CD4-positive, alpha-beta memory T cell (primary cell): ENCODE results near the gene AIP. TPM values are rescaled to one million over a fixed set of nuclear protein-coding genes. Genes with fewer than 3 reads are reported as not detected.
A peak's percentile ranks its signal among the peaks of the same experiment; 100 is the strongest.

Experiments
- CTCF ChIA-PET: fragments of 350-600 bp; sonication (Branson Sonifier 250); formaldehyde crosslinking; loops from one replicate; lab custom pipeline; 2021; ENCODE audit warnings: inconsistent platforms; ENCODE audit not compliant: partially characterized antibody; lab: Charles Lee
- POLR2A ChIA-PET: fragments of 350-600 bp; sonication (Branson Sonifier 250); formaldehyde crosslinking; loops from one replicate; lab custom pipeline; 2021; ENCODE audit not compliant: partially characterized antibody; lab: Charles Lee
- DNase-seq, 5 donors: peaks; one replicate each; pipeline versions ENCODE4 v3.0.0 to v3.0.0-alpha.2; 2020 to 2022; ENCODE audit warnings: mixed read lengths in 1 of 5
- H3K27ac ChIP-seq: one replicate; pipeline ENCODE4 v1.7.0; 2013; ENCODE audit warnings: low read depth, low read length
- H3K27me3 ChIP-seq: 2 replicates; pipeline ENCODE4 v1.7.0; 2013; ENCODE audit warnings: mild to moderate bottlenecking, low read length, moderate library complexity; ENCODE audit not compliant: insufficient read depth
- H3K36me3 ChIP-seq: 2 replicates; pipeline ENCODE4 v1.7.0; 2013; ENCODE audit warnings: mild to moderate bottlenecking, low read length, moderate library complexity; ENCODE audit not compliant: insufficient read depth
- H3K4me1 ChIP-seq: 2 replicates; pipeline ENCODE4 v1.7.0; 2013; ENCODE audit warnings: mild to moderate bottlenecking, low read length, moderate library complexity; ENCODE audit not compliant: insufficient read depth
- H3K4me3 ChIP-seq, 2 donors: one replicate each; pipeline ENCODE4 v1.7.0; 2013; ENCODE audit warnings: low read length in 2 of 2, mild to moderate bottlenecking in 1 of 2
- H3K9me3 ChIP-seq, 2 donors: one replicate each; pipeline ENCODE4 v1.7.0; 2013; ENCODE audit warnings: low read length in 2 of 2, control low read depth in 1 of 2; ENCODE audit not compliant: control insufficient read depth in 1 of 2
- H3K27ac Mint-ChIP-seq, 7 donors: one replicate each; pipeline ENCODE4 v1.8.0; 2020 to 2021; ENCODE audit warnings: mixed read lengths in 7 of 7, mild to moderate bottlenecking in 6 of 7, inconsistent platforms in 3 of 7, moderate library complexity in 3 of 7
- H3K27me3 Mint-ChIP-seq, 2 donors: one replicate each; pipeline ENCODE4 v1.8.0; 2020 to 2021; ENCODE audit warnings: mixed read lengths in 2 of 2
- H3K36me3 Mint-ChIP-seq, 2 donors: one replicate each; pipeline ENCODE4 v1.8.0; 2020 to 2021; ENCODE audit warnings: mixed read lengths in 2 of 2, inconsistent platforms in 1 of 2, mild to moderate bottlenecking in 1 of 2
- H3K4me1 Mint-ChIP-seq, 4 donors: one replicate each; pipeline ENCODE4 v1.8.0; 2020 to 2021; ENCODE audit warnings: mixed read lengths in 4 of 4, mild to moderate bottlenecking in 1 of 4
- H3K4me3 Mint-ChIP-seq, 8 donors: one replicate each; pipeline ENCODE4 v1.8.0; 2020 to 2021; ENCODE audit warnings: mixed read lengths in 8 of 8, mild to moderate bottlenecking in 7 of 8, moderate library complexity in 6 of 8, inconsistent platforms in 3 of 8
- H3K9me3 Mint-ChIP-seq, 8 donors: one replicate each; pipeline ENCODE4 v1.8.0; 2020 to 2021; ENCODE audit warnings: mixed read lengths in 8 of 8, mild to moderate bottlenecking in 5 of 8, inconsistent platforms in 3 of 8, moderate library complexity in 1 of 8
- intact Hi-C: fragments of 100-400 bp; cut with micrococcal nuclease; formaldehyde crosslinking; loops from one replicate; pipeline ENCODE4 v1.15.1; 2023
- polyA plus RNA-seq, 2 donors: library from polyadenylated mRNA; unstranded; fragments of 300-500 nt; fragmentation: Illumina TruSeq; gene quantifications; one replicate each; pipeline ENCODE4 v1.2.3, GENCODE V29; 2021
- total RNA-seq, 2 experiments: library from RNA; stranded (reverse); gene quantifications; one replicate each; pipeline ENCODE4 v1.2.3, GENCODE V29; 2021

Gene AIP
- total and polyA plus RNA-seq, 4 experiments from 2014 or later, result 131 to 185 (median 142) TPM

DNA sequence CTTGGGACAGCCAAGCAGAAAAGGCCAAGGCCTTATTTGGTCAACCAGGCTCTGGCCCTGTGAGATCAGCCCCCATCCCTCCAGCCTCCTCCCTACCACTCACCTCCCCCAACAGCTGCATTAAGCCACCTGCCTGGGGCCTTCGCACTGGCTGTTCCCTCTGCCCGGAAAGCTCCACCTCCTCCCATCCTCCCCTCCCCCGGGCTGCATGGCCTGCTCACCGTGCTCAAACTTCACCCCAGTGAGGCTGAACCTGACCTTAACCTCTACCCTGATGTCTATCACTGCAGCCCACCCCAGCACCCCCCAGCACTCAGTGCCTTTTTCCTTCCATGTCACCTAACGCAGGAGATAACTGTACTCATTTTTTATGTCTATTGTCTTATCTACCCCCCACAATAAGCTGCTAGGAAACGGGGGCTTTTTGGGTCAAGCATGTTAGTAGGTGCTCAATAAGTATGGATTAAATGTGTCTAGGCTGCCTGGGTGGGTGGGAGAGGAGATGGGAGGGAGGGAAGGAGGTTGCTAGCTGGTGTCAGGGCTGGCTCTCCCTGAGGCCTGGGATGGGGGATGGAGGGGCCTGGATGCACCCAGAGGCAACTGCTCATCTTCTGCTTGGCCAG is 46.3 kb upstream of the AIP start:
- ChIA-PET CTCF (interaction anchor here (1.0 to 5.0 kb wide), 9 partner anchors 8 to 45 kb away, joined by 3 to 65 read pairs (median 6); partner anchors contain the start of genes PPP1CA, RAD9A, RPS6KB2 and TBC1D10C), POLR2A (interaction anchor here (0.9 to 31.8 kb wide), 23 partner anchors 8 to 1821 kb away, joined by 3 to 2262 read pairs (median 7); partner anchors contain the start of genes AIP, CABP4, CARNS1 and CDK2AP2)
- intact Hi-C loops, result loop anchor here (1.0 to 2.0 kb wide), 6 partner anchors 8 to 48 kb away; partner anchors contain the start of genes RPS6KB2 and TMEM134
- Mint-ChIP-seq H3K27ac (peak overlapping the region; percentile 89 to 98 (median 96)), H3K36me3 (peaks cover 17 to 44% of the 10 kb centered on the region in 2 donors), H3K27me3 (no peaks in the 10 kb centered on the region), H3K4me1 (peaks cover 46 to 79% (median 58%) of the 10 kb centered on the region in 4 donors), H3K9me3 (peaks cover 0 to 7% (median 0%) of the 10 kb centered on the region in 8 donors), H3K4me3 (peak overlapping the region; percentile 96 to 99 (median 97))
- DNase-seq, result peak in 3 of 5 donors; percentile 53 to 77 (median 56)
- peaks cover 79% of the 10 kb centered on the region for H3K4me1 ChIP-seq
- no peaks in the 10 kb centered on the region for H3K9me3 ChIP-seq
- peak overlapping the region; percentile 80 to 81 for H3K4me3 ChIP-seq
- H3K27ac ChIP-seq, result peak overlapping the region; percentile 78
- no peaks in the 10 kb centered on the region for H3K27me3 ChIP-seq
- H3K36me3 ChIP-seq, result peaks cover 35% of the 10 kb centered on the region

DNA sequence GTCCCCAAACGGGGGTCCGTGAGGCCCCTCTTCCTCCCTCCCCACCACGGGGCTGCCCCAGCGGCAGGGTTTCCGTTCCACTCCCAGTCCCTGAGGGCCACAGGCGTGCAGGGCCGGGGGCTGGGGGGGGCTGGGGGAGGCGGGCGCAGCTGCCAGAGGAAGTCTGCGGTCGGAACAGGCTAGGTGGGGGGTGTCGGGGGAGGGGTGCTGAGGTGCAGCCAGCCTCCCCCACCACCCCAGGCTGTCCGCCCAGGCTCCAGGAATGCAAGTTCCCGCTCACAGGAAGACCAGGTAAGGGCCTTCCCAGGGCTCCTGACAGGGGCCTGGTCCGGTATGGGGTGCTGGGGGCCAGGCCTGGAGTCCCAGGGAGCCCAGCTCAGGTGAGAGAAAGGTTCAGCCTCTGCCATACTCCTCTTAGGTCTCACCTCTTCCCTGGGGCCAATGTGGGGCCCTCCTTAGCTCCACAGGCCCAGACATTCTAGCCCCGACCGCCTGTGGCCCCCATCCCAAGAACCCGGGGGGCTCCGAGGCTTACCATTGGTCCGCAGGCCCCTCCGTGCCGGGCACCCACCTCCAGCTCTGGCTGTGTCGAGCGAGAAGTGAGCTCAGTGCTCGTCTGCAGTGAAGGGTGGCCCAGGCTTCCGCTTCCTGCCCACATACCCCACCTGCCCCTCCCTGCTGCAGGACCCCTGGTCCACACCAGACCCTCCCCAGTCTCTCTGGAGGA is 45.6 kb upstream of the AIP start, which contains the start of gene PTPRCAP:
Gene PTPRCAP (minus strand): TSS at position 601 of the 727 bp plus-strand sequence. CDS start 63 bp downstream, at position 538.
- intact Hi-C loops, result loop anchor here (1.0 to 2.0 kb wide), 6 partner anchors 9 to 47 kb away; partner anchors contain the start of genes RPS6KB2 and TMEM134
- peak within 1 kb of the TSS; percentile 78 for H3K27ac ChIP-seq
- Mint-ChIP-seq H3K9me3 (peaks cover 0 to 5% (median 0%) of the 10 kb centered on the region in 8 donors), H3K36me3 (peaks cover 10 to 40% of the 10 kb centered on the region in 2 donors), H3K27ac (peak within 1 kb of the TSS; percentile 89 to 98 (median 96)), H3K4me3 (peak within 1 kb of the TSS; percentile 96 to 99 (median 97)), H3K27me3 (no peaks in the 10 kb centered on the region), H3K4me1 (peaks cover 43 to 79% (median 58%) of the 10 kb centered on the region in 4 donors)
- peaks cover 78% of the 10 kb centered on the region for H3K4me1 ChIP-seq
- peak; percentile 80 to 90 (median 83) for DNase-seq
- H3K4me3 ChIP-seq, result peak within 1 kb of the TSS; percentile 81 to 100
- CTCF ChIA-PET, result interaction anchor here (0.9 to 5.0 kb wide), 12 partner anchors 9 to 46 kb away, joined by 3 to 65 read pairs (median 6); partner anchors contain the start of genes AIP, PPP1CA, RAD9A and RPS6KB2
- H3K27me3 ChIP-seq, result no peaks in the 10 kb centered on the region
- POLR2A ChIA-PET, result interaction anchor here (0.8 to 31.8 kb wide), 31 partner anchors 9 to 1822 kb away, joined by 3 to 2262 read pairs (median 6); partner anchors contain the start of genes AIP, CABP4, CARNS1 and CDK2AP2
- H3K36me3 ChIP-seq, result peaks cover 30% of the 10 kb centered on the region
- no peaks in the 10 kb centered on the region for H3K9me3 ChIP-seq

DNA sequence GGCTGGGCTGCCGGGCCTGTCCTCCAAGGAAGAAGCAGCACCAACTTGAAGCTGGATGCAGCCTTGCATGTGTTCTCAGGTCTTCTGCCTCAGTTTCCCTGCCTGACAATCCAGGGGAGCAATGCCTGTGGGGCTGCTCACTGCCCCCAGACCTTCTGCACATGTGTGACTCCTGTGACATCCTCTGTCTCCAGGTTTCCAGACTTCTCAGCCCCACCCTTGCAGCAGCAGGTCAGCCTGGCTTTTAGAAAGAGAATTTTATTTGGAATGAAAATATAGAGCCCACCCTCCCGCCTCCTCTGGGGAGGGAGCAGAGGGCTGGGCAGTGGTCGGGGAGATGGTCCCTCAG is 45.0 kb upstream of the AIP start:
- peak overlapping the region; percentile 81 to 100 for H3K4me3 ChIP-seq
- H3K36me3 Mint-ChIP-seq, result peaks cover 9 to 36% of the 10 kb centered on the region in 2 donors
- peak overlapping the region; percentile 78 for H3K27ac ChIP-seq
- peaks cover 44 to 83% (median 57%) of the 10 kb centered on the region in 4 donors for H3K4me1 Mint-ChIP-seq
- intact Hi-C loops, result loop anchor here (1.0 to 2.0 kb wide), 7 partner anchors 9 to 69 kb away; partner anchors contain the start of genes RPS6KB2 and TMEM134
- H3K9me3 Mint-ChIP-seq, result peaks cover 0 to 4% (median 0%) of the 10 kb centered on the region in 8 donors
- DNase-seq, result no peak
- ChIA-PET CTCF (interaction anchor here (0.9 to 5.0 kb wide), 13 partner anchors 9 to 56 kb away, joined by 3 to 65 read pairs (median 6); partner anchors contain the start of genes AIP, PPP1CA, RAD9A and RPS6KB2), POLR2A (interaction anchor here (0.8 to 31.8 kb wide), 25 partner anchors 9 to 1125 kb away, joined by 3 to 2262 read pairs (median 7); partner anchors contain the start of genes AIP, BBS1, CABP4 and CARNS1)
- H3K4me1 ChIP-seq, result peaks cover 78% of the 10 kb centered on the region
- no peaks in the 10 kb centered on the region for H3K27me3 Mint-ChIP-seq
- H3K4me3 Mint-ChIP-seq, result peak overlapping the region; percentile 96 to 99 (median 97)
- no peaks in the 10 kb centered on the region for H3K27me3 ChIP-seq
- H3K27ac Mint-ChIP-seq, result peak overlapping the region; percentile 88 to 98 (median 95)
- peaks cover 26% of the 10 kb centered on the region for H3K36me3 ChIP-seq
- no peaks in the 10 kb centered on the region for H3K9me3 ChIP-seq

DNA sequence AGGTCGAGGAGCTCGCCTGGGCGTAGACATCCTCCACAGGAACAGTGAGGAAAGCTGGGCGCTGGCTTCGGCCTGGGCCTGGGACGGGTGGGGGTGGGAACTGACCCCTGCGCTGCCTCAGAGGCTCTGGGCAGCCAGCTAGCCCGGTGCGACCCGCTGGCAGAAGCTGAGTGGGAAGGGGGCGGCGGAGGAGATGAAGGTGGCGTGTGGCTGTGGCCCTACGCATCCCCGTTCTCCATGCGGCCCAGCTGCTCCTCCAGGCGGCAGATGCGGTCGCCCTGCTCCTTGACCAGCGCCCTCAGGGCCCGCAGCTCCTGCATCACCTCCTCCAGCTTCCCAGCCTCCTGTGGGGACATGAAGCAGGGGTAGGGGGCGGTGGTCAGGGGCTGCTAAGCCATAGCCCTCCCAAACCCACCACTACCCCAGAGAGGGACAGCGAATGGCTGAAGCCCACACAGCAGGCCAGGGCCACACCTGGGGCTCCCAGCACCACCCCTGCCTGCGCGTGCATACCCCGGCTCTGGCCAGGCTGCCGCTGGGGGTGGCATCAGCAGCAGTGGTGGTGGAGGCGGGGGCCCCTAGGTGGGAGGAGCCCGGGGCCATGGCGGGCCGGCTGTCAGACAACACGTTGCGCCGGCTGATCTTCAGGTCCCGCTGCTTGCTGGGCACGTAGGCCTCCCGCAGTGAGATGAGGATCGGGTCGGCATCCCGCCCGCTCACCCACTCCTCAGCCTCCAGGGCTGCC is 44.5 kb upstream of the AIP start:
- H3K27ac ChIP-seq, result peak overlapping the region; percentile 78

DNA sequence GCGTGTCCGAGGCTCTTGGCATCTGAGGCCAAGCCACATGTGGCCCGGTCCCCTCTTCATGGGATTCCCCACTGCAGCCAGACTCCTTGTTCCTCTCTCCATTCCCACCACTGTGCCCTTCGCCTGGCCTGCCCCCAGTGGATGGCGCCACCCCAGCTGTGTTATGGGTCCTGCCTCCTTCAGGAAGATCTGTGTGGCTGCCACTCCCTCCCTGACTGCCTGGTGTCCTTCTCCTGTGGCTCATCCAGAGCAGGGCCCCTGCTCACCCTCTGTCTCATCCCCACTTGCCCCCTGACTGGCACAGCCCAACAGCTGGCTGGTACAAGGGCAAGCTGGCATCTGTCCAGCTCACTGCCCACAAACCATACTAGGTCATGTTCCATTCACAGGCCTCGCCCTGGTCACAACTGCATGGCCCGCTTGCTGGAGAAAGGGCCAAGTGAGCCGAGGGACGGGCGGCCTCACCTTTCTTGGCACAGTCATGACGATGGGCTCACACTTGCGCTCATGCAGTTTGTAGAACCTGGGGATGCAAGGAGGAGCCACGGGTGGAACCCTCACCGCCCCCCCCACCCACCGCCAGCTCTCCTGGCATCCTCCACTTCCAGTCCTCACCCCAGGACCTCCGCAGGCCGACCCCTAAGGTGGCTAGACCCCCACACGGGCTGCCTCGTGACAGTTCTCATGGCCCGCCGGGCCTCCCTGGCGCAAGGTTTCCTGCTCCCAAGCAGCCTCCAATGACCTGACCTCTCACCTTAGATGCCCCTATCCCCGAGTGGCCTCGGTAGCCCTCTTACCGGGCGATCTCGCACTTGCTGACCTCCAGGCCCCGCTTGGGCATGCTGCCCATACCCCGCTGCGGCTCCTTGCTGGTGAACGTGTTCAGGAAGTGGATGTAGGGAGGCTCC is 43.3 kb upstream of the AIP start:
- H3K4me3 Mint-ChIP-seq, result peak overlapping the region; percentile 96 to 99 (median 97)

More for the DNA sequence above, 44.5 kb upstream of the AIP start:
- DNase-seq, result peak; percentile 74 to 85 (median 75)
- peak overlapping the region; percentile 96 to 99 (median 97) for H3K4me3 Mint-ChIP-seq
- H3K27me3 ChIP-seq, result no peaks in the 10 kb centered on the region
- peaks cover 9 to 36% of the 10 kb centered on the region in 2 donors for H3K36me3 Mint-ChIP-seq
- H3K4me1 ChIP-seq, result peaks cover 76% of the 10 kb centered on the region
- peak overlapping the region; percentile 81 to 100 for H3K4me3 ChIP-seq
- intact Hi-C loops, result loop anchor here (2.0 kb wide), 1 partner anchor 68 kb away; no protein-coding TSS in a partner anchor
- peaks cover 0 to 4% (median 0%) of the 10 kb centered on the region in 8 donors for H3K9me3 Mint-ChIP-seq
- H3K36me3 ChIP-seq, result peaks cover 22% of the 10 kb centered on the region
- H3K27ac Mint-ChIP-seq, result peak overlapping the region; percentile 93 to 98 (median 96)
- no peaks in the 10 kb centered on the region for H3K9me3 ChIP-seq
- no peaks in the 10 kb centered on the region for H3K27me3 Mint-ChIP-seq
- CTCF ChIA-PET, result interaction anchor here (0.9 to 5.0 kb wide), 12 partner anchors 10 to 56 kb away, joined by 3 to 65 read pairs (median 6); partner anchors contain the start of genes AIP, PPP1CA, RAD9A and RPS6KB2
- POLR2A ChIA-PET, result interaction anchor here (0.8 to 31.8 kb wide), 25 partner anchors 10 to 1126 kb away, joined by 3 to 2262 read pairs (median 7); partner anchors contain the start of genes AIP, BBS1, CABP4 and CARNS1
- peaks cover 43 to 81% (median 55%) of the 10 kb centered on the region in 4 donors for H3K4me1 Mint-ChIP-seq

More for the DNA sequence above, 43.3 kb upstream of the AIP start:
- ChIA-PET CTCF (interaction anchor here (0.8 to 5.0 kb wide), 10 partner anchors 10 to 88 kb away, joined by 3 to 65 read pairs (median 8); partner anchors contain the start of genes PPP1CA, RAD9A, RPS6KB2 and TBC1D10C), POLR2A (interaction anchor here (1.0 to 31.8 kb wide), 12 partner anchors 11 to 200 kb away, joined by 3 to 2262 read pairs (median 37); partner anchors contain the start of genes AIP, CABP4, CARNS1 and CDK2AP2)
- no peaks in the 10 kb centered on the region for H3K27me3 Mint-ChIP-seq
- peaks cover 0 to 4% (median 0%) of the 10 kb centered on the region in 8 donors for H3K9me3 Mint-ChIP-seq
- H3K27me3 ChIP-seq, result no peaks in the 10 kb centered on the region
- peak overlapping the region; percentile 78 for H3K27ac ChIP-seq
- H3K36me3 Mint-ChIP-seq, result peaks cover 9 to 29% of the 10 kb centered on the region in 2 donors
- peaks cover 15% of the 10 kb centered on the region for H3K36me3 ChIP-seq
- peaks cover 69% of the 10 kb centered on the region for H3K4me1 ChIP-seq
- H3K9me3 ChIP-seq, result no peaks in the 10 kb centered on the region
- DNase-seq, result peak in 1 of 5 donors; percentile 37
- H3K4me1 Mint-ChIP-seq, result peaks cover 37 to 81% (median 53%) of the 10 kb centered on the region in 4 donors
- peak overlapping the region; percentile 92 to 98 (median 96) for H3K27ac Mint-ChIP-seq
- H3K4me3 ChIP-seq, result peak overlapping the region; percentile 47 to 81
- intact Hi-C loops, result loop anchor here (2.0 kb wide), 1 partner anchor 67 kb away; no protein-coding TSS in a partner anchor
